H9 (cell line): ENCODE data around the gene GRB10. TPM values are rescaled to one million over a fixed set of nuclear protein-coding genes. Genes with fewer than 3 reads are reported as not detected.

Experiments
- DNase-seq: peaks from one replicate; pipeline ENCODE4 v3.0.0-alpha.2; 2017
- H2AFZ ChIP-seq: one replicate; pipeline ENCODE4 v1.6.1; 2013; ENCODE audit warnings: mild to moderate bottlenecking, low read length, control low read depth, moderate library complexity
- H2AK5ac ChIP-seq: 2 replicates; pipeline ENCODE4 v1.6.1; 2013; ENCODE audit warnings: low read length, control low read depth, mixed read lengths; ENCODE audit not compliant: insufficient read length
- H2BK120ac ChIP-seq: one replicate; pipeline ENCODE4 v1.6.1; 2013; ENCODE audit warnings: low read depth, mild to moderate bottlenecking, low read length, control low read depth, inconsistent platforms; ENCODE audit not compliant: poor library complexity, severe bottlenecking
- H2BK12ac ChIP-seq: 2 replicates; pipeline ENCODE4 v1.6.1; 2013; ENCODE audit warnings: low read length, control low read depth, mixed read lengths, low read depth; ENCODE audit not compliant: insufficient read length
- H2BK15ac ChIP-seq: 2 replicates; pipeline ENCODE4 v1.6.1; 2013; ENCODE audit warnings: low read depth, low read length, control low read depth
- H2BK20ac ChIP-seq: one replicate; pipeline ENCODE4 v1.6.1; 2013; ENCODE audit warnings: low read depth, mild to moderate bottlenecking, low read length, control low read depth, inconsistent platforms; ENCODE audit not compliant: poor library complexity, severe bottlenecking
- H2BK5ac ChIP-seq: 2 replicates; pipeline ENCODE4 v1.6.1; 2013; ENCODE audit warnings: low read length, control low read depth, mixed read lengths; ENCODE audit not compliant: insufficient read length
- H3K14ac ChIP-seq: 2 replicates; pipeline ENCODE4 v1.6.1; 2013; ENCODE audit warnings: low read length, control low read depth; ENCODE audit not compliant: insufficient read depth
- H3K18ac ChIP-seq: 2 replicates; pipeline ENCODE4 v1.6.1; 2013; ENCODE audit warnings: low read depth, mild to moderate bottlenecking, mixed read lengths, low read length, control low read depth; ENCODE audit not compliant: insufficient read length
- H3K23ac ChIP-seq: 2 replicates; pipeline ENCODE4 v1.6.1; 2013; ENCODE audit warnings: low read length, control low read depth, mixed read lengths, low read depth; ENCODE audit not compliant: insufficient read length
- H3K23me2 ChIP-seq: 2 replicates; pipeline ENCODE4 v1.6.1; 2013; ENCODE audit warnings: low read depth, mild to moderate bottlenecking, mixed read lengths, low read length, control low read depth; ENCODE audit not compliant: insufficient read length, poor library complexity, severe bottlenecking
- H3K27ac ChIP-seq: 2 replicates; pipeline ENCODE4 v1.5.1; 2013; ENCODE audit warnings: low read length, control low read depth, mixed read lengths, low read depth; ENCODE audit not compliant: insufficient read length
- H3K27me3 ChIP-seq: 2 replicates; pipeline ENCODE4 v1.6.1; 2013; ENCODE audit warnings: low read length, control low read depth, inconsistent platforms; ENCODE audit not compliant: insufficient read depth
- H3K4ac ChIP-seq: 2 replicates; pipeline ENCODE4 v1.6.1; 2013; ENCODE audit warnings: low read depth, mild to moderate bottlenecking, control low read depth, inconsistent platforms, low read length, moderate library complexity
- H3K4me1 ChIP-seq: 2 replicates; pipeline ENCODE4 v1.6.1; 2013; ENCODE audit warnings: low read length, control low read depth, inconsistent platforms; ENCODE audit not compliant: insufficient read depth
- H3K4me2 ChIP-seq: 2 replicates; pipeline ENCODE4 v1.6.1; 2013; ENCODE audit warnings: low read length, control low read depth, mixed read lengths; ENCODE audit not compliant: insufficient read length, insufficient read depth
- H3K56ac ChIP-seq: 2 replicates; pipeline ENCODE4 v1.6.1; 2013; ENCODE audit warnings: low read depth, mild to moderate bottlenecking, mixed read lengths, low read length, control low read depth; ENCODE audit not compliant: insufficient read length
- H3K79me1 ChIP-seq: 2 replicates; pipeline ENCODE4 v1.6.1; 2013; ENCODE audit warnings: low read depth, mild to moderate bottlenecking, moderate library complexity, low read length, control low read depth, inconsistent platforms; ENCODE audit not compliant: insufficient read depth, poor library complexity, severe bottlenecking
- H3K79me2 ChIP-seq: 2 replicates; pipeline ENCODE4 v1.6.1; 2013; ENCODE audit warnings: low read length, control low read depth, inconsistent platforms; ENCODE audit not compliant: insufficient read depth
- H3K9ac ChIP-seq: 2 replicates; pipeline ENCODE4 v1.6.1; 2013; ENCODE audit warnings: low read length, control low read depth, mixed read lengths; ENCODE audit not compliant: insufficient read length; ENCODE audit errors: extremely low read depth
- H3K9me3 ChIP-seq: one replicate; pipeline ENCODE4 v1.6.1; 2013; ENCODE audit warnings: low read depth, low read length, inconsistent platforms; ENCODE audit not compliant: control insufficient read depth
- H3T11ph ChIP-seq: one replicate; pipeline ENCODE4 v1.6.1; 2013; ENCODE audit warnings: mild to moderate bottlenecking, low read length, control low read depth, inconsistent platforms
- H4K20me1 ChIP-seq: one replicate; pipeline ENCODE4 v1.6.1; 2013; ENCODE audit not compliant: control insufficient read depth, insufficient read length, insufficient read depth
- H4K5ac ChIP-seq: 2 replicates; pipeline ENCODE4 v1.6.1; 2013; ENCODE audit warnings: low read depth, mild to moderate bottlenecking, mixed read lengths, low read length, control low read depth; ENCODE audit not compliant: insufficient read length
- H4K8ac ChIP-seq: replicated peaks from 2 replicates; pipeline ENCODE4 v1.6.1; 2013; ENCODE audit warnings: low read length, control low read depth, mixed read lengths, low read depth; ENCODE audit not compliant: insufficient read length
- H4K91ac ChIP-seq: 2 replicates; pipeline ENCODE4 v1.6.1; 2013; ENCODE audit warnings: low read depth, mild to moderate bottlenecking, moderate library complexity, mixed read lengths, low read length, control low read depth; ENCODE audit not compliant: insufficient read length
- H3K27ac Mint-ChIP-seq, 3 experiments: 2 replicates in 2 of 3; 3 replicates in 1 of 3; pipeline ENCODE4 v1.8.0; 2020 to 2021; ENCODE audit warnings: mixed read lengths in 3 of 3, mild to moderate bottlenecking in 1 of 3, moderate library complexity in 1 of 3
- H3K27me3 Mint-ChIP-seq: 2 replicates; pipeline ENCODE4 v1.8.0; 2021; ENCODE audit warnings: low read depth, mild to moderate bottlenecking, moderate library complexity, mixed read lengths
- H3K36me3 Mint-ChIP-seq, 3 experiments: 2 replicates in 2 of 3; 3 replicates in 1 of 3; pipeline ENCODE4 v1.8.0; 2020 to 2021; ENCODE audit warnings: low read depth in 3 of 3, mixed read lengths in 3 of 3; ENCODE audit not compliant: insufficient read depth in 1 of 3
- H3K4me1 Mint-ChIP-seq, 2 experiments: 2 replicates each; pipeline ENCODE4 v1.8.0; 2020; ENCODE audit warnings: mixed read lengths in 2 of 2
- H3K4me3 Mint-ChIP-seq, 2 experiments: 2 replicates in 1 of 2; 3 replicates in 1 of 2; pipeline ENCODE4 v1.8.0; 2020 to 2021; ENCODE audit warnings: mild to moderate bottlenecking in 2 of 2, mixed read lengths in 2 of 2, moderate library complexity in 1 of 2
- H3K9me3 Mint-ChIP-seq, 2 experiments: 2 replicates in 1 of 2; 3 replicates in 1 of 2; pipeline ENCODE4 v1.8.0; 2020; ENCODE audit warnings: mild to moderate bottlenecking in 2 of 2, mixed read lengths in 2 of 2, moderate library complexity in 1 of 2
- WGBS: extraction: QIAGEN DNeasy Blood & Tissue Kit; methylation state at CpG from one replicate; pipeline ENCODE4 v1.1.7; 2013; ENCODE audit warnings: missing lambda C conversion rate, low lambda C conversion rate, mixed read lengths; ENCODE audit not compliant: insufficient read length; ENCODE audit errors: extremely low coverage; 5-methylcytosine and 5-hydroxymethylcytosine counted together
- total RNA-seq: library from RNA; stranded (reverse); gene quantifications from 2 replicates; pipeline ENCODE4 v1.2.1, GENCODE V29; 2021
- TF ChIP-seq, protein P1 (sequence below): fragments of 200-600 bp; sonication (generic); conservative IDR thresholded peaks from 3 replicates; pipeline ENCODE4 v1.8.0; 2021; ENCODE audit warnings: antibody characterized with exemption, mild to moderate bottlenecking

GRB10 gene
- total RNA-seq, 1 experiment from 2014 or later: 108 TPM

DNA sequence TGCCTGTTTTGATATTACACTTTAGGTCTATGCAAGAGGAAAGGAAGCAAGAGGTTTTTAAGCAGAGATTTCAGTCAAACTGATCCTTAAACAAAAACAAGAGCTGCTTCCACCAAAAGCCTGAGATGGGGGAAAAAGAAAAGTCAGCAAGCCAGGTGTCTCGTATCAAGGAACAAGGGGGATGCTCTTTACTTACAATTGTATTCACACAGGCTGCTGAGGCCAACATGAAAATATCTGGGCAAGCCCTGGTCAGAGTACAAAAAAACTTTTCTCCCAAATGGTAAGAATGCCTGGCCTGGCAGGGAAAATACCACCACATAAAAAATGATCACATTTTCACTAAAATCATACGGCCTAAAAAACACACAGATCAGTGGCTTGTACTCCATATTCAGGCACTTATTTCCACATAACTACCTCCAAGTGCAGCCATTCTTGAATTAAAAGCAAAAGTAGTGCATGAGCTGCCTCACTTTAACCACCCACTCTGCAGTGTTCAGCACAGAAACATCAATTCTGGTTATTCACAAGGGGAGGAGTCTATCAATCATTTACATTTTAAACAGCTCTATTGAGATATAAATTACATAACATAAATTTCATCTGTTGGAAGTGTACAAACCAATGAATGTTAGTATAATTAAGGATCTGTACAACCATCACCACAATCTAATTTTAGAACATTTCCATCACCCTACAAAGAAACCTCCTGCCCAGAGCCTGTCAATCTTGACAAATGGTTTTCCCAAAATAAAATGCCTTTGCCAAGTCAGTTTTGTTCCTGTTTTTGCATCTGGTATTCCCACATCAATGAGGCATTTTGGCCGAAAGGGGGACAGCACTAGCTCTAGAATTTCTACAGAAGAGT is 70.2 kb downstream of the GRB10 start:
- Histone ChIP-seq H3K4me1 (no peaks in the 10 kb centered on the region), H3K79me1 (peaks cover 8% of the 10 kb centered on the region), H2BK5ac (no peak overlapping the region), H2BK20ac (no peak overlapping the region), H3K27ac (no peak overlapping the region), H3K79me2 (peaks cover 33% of the 10 kb centered on the region; the same call in 1 of the 2 replicates), H3K14ac (no peak overlapping the region), H3K56ac (no peak overlapping the region), H3K4ac (no peak overlapping the region), H2BK12ac (no peak overlapping the region), H2BK15ac (no peak overlapping the region), H3T11ph (no peak overlapping the region), H3K18ac (no peak overlapping the region), H4K20me1 (no peaks in the 10 kb centered on the region), H4K91ac (no peak overlapping the region), H2AFZ (no peak overlapping the region), H3K23ac (no peak overlapping the region), H4K8ac (no peak overlapping the region), H3K27me3 (no peaks in the 10 kb centered on the region), H3K9ac (no peak overlapping the region), H3K4me2 (no peak overlapping the region), H2AK5ac (no peak overlapping the region), H4K5ac (no peak overlapping the region), H2BK120ac (no peak overlapping the region), H3K23me2 (no peaks in the 10 kb centered on the region), H3K9me3 (no peaks in the 10 kb centered on the region)
- DNase-seq: no peak
- no CpG with 5 or more reads among the region's 3 CpGs for WGBS
- peak overlapping the region in 1 of 3 experiments; percentile 28; a peak in 1 of 7 replicates for H3K27ac Mint-ChIP-seq
- H3K4me3 Mint-ChIP-seq: no peak overlapping the region
- peaks cover 7 to 10% (median 8%) of the 10 kb centered on the region in 3 experiments; a peak in 6 of 7 replicates for H3K36me3 Mint-ChIP-seq
- H3K27me3 Mint-ChIP-seq: no peaks in the 10 kb centered on the region
- peaks cover 33 to 38% of the 10 kb centered on the region in 2 experiments for H3K4me1 Mint-ChIP-seq
- TF ChIP-seq, protein P1, sequence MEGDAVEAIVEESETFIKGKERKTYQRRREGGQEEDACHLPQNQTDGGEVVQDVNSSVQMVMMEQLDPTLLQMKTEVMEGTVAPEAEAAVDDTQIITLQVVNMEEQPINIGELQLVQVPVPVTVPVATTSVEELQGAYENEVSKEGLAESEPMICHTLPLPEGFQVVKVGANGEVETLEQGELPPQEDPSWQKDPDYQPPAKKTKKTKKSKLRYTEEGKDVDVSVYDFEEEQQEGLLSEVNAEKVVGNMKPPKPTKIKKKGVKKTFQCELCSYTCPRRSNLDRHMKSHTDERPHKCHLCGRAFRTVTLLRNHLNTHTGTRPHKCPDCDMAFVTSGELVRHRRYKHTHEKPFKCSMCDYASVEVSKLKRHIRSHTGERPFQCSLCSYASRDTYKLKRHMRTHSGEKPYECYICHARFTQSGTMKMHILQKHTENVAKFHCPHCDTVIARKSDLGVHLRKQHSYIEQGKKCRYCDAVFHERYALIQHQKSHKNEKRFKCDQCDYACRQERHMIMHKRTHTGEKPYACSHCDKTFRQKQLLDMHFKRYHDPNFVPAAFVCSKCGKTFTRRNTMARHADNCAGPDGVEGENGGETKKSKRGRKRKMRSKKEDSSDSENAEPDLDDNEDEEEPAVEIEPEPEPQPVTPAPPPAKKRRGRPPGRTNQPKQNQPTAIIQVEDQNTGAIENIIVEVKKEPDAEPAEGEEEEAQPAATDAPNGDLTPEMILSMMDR: no peak
- H3K9me3 Mint-ChIP-seq: no peaks in the 10 kb centered on the region; a peak in 1 of 5 replicates
